Colon (tissue), 2 donors: ENCODE results near the gene PTGER1.
"Not testable (repeated sequence)": the region's sequence is repeated elsewhere in the genome, so short reads cannot be mapped to it uniquely, and the experiment has no call there.

Source experiments
- FAIRE-seq: peaks from 2 replicates; lab custom pipeline; 2012; peaks lifted over from hg19 to GRCh38; lab: Jason Lieb, UNC
- donor health status: control.
- donor health status: control.

Gene PTGER1

GRCh38 chr19:14475251-14476073, at the start of gene PTGER1:
Gene PTGER1 (minus strand): TSS chr19:14475354. CDS start chr19:14474320, 1,034 bp downstream.
- no peak for FAIRE-seq

- FAIRE-seq, result no peak
Observed at GRCh38 chr19:14520543-14520942, 45.4 kb upstream of the PTGER1 start.

GRCh38 chr19:14519860-14520407, 44.8 kb upstream of the PTGER1 start:
- FAIRE-seq, result no peak

- FAIRE-seq, result no peak
Observed at GRCh38 chr19:14519245-14519859, 44.2 kb upstream of the PTGER1 start.

GRCh38 chr19:14517840-14518505, 42.8 kb upstream of the PTGER1 start, which contains the start of gene DNAJB1:
Gene DNAJB1 (minus strand): TSS chr19:14518397. CDS start chr19:14518349, 48 bp downstream.
- no peak for FAIRE-seq

- FAIRE-seq, result no peak
Observed at GRCh38 chr19:14517446-14517839, 42.3 kb upstream of the PTGER1 start.

GRCh38 chr19:14516746-14517438, 41.7 kb upstream of the PTGER1 start:
- FAIRE-seq, result no peak

- no peak for FAIRE-seq
Observed at GRCh38 chr19:14516048-14516534, 40.9 kb upstream of the PTGER1 start.

- no peak for FAIRE-seq
Observed at GRCh38 chr19:14515501-14516047, 40.4 kb upstream of the PTGER1 start.

- FAIRE-seq, result no peak
Observed at GRCh38 chr19:14514215-14514863, 39.2 kb upstream of the PTGER1 start.

GRCh38 chr19:14512406-14512961, 37.3 kb upstream of the PTGER1 start:
- FAIRE-seq, result no peak

GRCh38 chr19:14511229-14511593, 36.1 kb upstream of the PTGER1 start:
- no peak for FAIRE-seq

- FAIRE-seq, result no peak
Observed at GRCh38 chr19:14510311-14511228, 35.4 kb upstream of the PTGER1 start.

- no peak for FAIRE-seq
Observed at GRCh38 chr19:14507704-14508542, 32.8 kb upstream of the PTGER1 start.

GRCh38 chr19:14505488-14506239, 30.5 kb upstream of the PTGER1 start:
- FAIRE-seq, result no peak

- FAIRE-seq, result not testable (repeated sequence)
Observed at GRCh38 chr19:14504575-14504974, 29.4 kb upstream of the PTGER1 start.

GRCh38 chr19:14503285-14503684, 28.1 kb upstream of the PTGER1 start:
- FAIRE-seq, result no peak
